ENCODE results near the gene IL19.

DNA sequence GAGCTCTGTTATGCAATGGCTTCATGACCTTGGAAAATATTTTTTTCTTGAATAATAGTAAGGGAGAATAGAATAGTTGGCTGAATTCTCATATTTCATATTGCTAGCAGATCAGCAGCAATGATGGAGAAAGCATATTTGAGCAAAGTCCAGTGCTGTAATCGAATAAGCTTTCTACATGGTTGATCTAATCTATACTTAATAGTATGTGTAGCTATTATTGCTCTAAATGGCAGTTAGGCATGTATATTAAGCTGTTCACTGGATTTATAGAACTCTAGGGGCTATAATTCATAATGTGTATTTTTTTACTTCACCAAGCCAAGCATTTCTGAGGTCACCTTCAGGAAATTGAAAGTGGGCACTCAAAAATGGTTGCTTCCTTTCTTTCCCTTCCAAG is 10.0 kb upstream of the IL19 start:
- no peak for TF ChIP-seq CTCF (IDR thresholded peaks at IDR 0.05; ENCODE audit: low read depth, low read length)
- no peak for TF ChIP-seq POLR2A (IDR thresholded peaks at IDR 0.05; ENCODE audit: extremely low read depth, insufficient read length)
- no peak for TF ChIP-seq MAX (IDR thresholded peaks at IDR 0.05; ENCODE audit: low read depth, low read length)
- TF ChIP-seq MYC (IDR thresholded peaks at IDR 0.05; ENCODE audit: low read depth, low read length) = no peak

All from NB4 (cell line).